ENCODE results near the gene BCAP31. TPM values are rescaled to one million over a fixed set of nuclear protein-coding genes. Genes with fewer than 3 reads are reported as not detected.
"Not testable (repeated sequence)": the region's sequence is repeated elsewhere in the genome, so short reads cannot be mapped to it uniquely, and the experiment has no call there.

BCAP31 gene
- total and polyA plus RNA-seq, 7 experiments from 2014 or later, result 80.2 to 329 (median 118) TPM

DNA sequence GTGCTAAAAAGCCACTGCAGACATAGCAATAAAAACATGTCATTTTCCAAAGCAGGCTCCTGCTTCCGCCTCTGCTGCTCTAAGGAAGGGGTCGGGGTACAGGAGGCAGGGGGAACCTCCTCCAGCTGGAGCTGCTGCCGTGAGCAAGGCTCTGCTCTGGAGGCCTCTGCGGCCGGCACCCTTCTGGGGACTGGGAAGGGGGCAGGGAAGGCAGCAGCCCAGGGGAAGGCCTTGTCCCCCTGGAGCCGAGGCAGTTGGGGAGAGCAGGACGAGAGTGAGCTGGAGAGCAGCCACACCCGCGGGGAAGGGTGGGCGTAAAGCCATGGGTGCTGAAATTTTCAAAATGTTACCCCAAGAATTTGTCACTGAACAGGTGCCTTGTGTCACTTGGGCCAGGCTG, 27.6 kb downstream of the BCAP31 start:
- H3K27me3 Mint-ChIP-seq; H3K27ac ChIP-seq (ENCODE audit: low read depth, low read length); H3K4me1 ChIP-seq (ENCODE audit: control insufficient read depth in 2 of 2, insufficient read depth in 2 of 2, low read length in 2 of 2); CTCF ChIA-PET; H3K4me3 ChIP-seq (ENCODE audit: low read length); H3K9me3 Mint-ChIP-seq; H3K27me3 ChIP-seq (ENCODE audit: control insufficient read depth in 2 of 2, insufficient read depth in 2 of 2, low read length in 2 of 2); H3K27ac Mint-ChIP-seq; H3K4me3 Mint-ChIP-seq; POLR2A ChIA-PET; ATAC-seq; DNase-seq; H3K4me1 Mint-ChIP-seq; intact Hi-C loops (cut with micrococcal nuclease); H3K9me3 ChIP-seq (ENCODE audit: control insufficient read depth in 2 of 3, low read length in 3 of 3); H3K36me3 Mint-ChIP-seq: not testable (repeated sequence)
- H3K36me3 ChIP-seq (ENCODE audit: control insufficient read depth in 2 of 3, insufficient read depth in 3 of 3, low read length in 3 of 3), result peaks cover 0 to 29% (median 0%) of the 10 kb centered on the region in 3 experiments

DNA sequence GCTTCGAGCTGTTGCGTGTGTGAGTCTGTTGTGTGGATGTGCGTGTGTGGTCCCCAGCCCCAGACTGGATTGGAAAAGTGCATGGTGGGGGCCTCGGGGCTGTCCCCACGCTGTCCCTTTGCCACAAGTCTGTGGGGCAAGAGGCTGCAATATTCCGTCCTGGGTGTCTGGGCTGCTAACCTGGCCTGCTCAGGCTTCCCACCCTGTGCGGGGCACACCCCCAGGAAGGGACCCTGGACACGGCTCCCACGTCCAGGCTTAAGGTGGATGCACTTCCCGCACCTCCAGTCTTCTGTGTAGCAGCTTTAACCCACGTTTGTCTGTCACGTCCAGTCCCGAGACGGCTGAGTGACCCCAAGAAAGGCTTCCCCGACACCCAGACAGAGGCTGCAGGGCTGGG, 28.1 kb downstream of the BCAP31 start:
- H3K27ac Mint-ChIP-seq, result peak overlapping the region in 1 of 9 donors; percentile 12
- Histone ChIP-seq H3K9me3 (ENCODE audit: control insufficient read depth in 2 of 3, low read length in 3 of 3) (no peaks in the 10 kb centered on the region), H3K4me3 (ENCODE audit: low read length) (no peak overlapping the region), H3K36me3 (ENCODE audit: control insufficient read depth in 2 of 3, insufficient read depth in 3 of 3, low read length in 3 of 3) (peaks cover 0 to 24% (median 0%) of the 10 kb centered on the region in 3 experiments), H3K4me1 (ENCODE audit: control insufficient read depth in 2 of 2, insufficient read depth in 2 of 2, low read length in 2 of 2) (no peaks in the 10 kb centered on the region), H3K27ac (ENCODE audit: low read depth, low read length) (no peak overlapping the region), H3K27me3 (ENCODE audit: control insufficient read depth in 2 of 2, insufficient read depth in 2 of 2, low read length in 2 of 2) (no peaks in the 10 kb centered on the region)
- no peak for ATAC-seq
- H3K9me3 Mint-ChIP-seq, result peaks cover 0 to 3% (median 0%) of the 10 kb centered on the region in 11 donors
- no peak overlapping the region for H3K4me3 Mint-ChIP-seq
- H3K4me1 Mint-ChIP-seq, result peaks cover 0 to 3% (median 0%) of the 10 kb centered on the region in 7 donors
- ChIA-PET POLR2A (no interaction called here), CTCF (no interaction called here)
- H3K36me3 Mint-ChIP-seq, result peaks cover 0 to 8% (median 0%) of the 10 kb centered on the region in 5 donors
- DNase-seq, result no peak
- H3K27me3 Mint-ChIP-seq, result no peaks in the 10 kb centered on the region
- intact Hi-C loops (cut with micrococcal nuclease), result no loop called here

DNA sequence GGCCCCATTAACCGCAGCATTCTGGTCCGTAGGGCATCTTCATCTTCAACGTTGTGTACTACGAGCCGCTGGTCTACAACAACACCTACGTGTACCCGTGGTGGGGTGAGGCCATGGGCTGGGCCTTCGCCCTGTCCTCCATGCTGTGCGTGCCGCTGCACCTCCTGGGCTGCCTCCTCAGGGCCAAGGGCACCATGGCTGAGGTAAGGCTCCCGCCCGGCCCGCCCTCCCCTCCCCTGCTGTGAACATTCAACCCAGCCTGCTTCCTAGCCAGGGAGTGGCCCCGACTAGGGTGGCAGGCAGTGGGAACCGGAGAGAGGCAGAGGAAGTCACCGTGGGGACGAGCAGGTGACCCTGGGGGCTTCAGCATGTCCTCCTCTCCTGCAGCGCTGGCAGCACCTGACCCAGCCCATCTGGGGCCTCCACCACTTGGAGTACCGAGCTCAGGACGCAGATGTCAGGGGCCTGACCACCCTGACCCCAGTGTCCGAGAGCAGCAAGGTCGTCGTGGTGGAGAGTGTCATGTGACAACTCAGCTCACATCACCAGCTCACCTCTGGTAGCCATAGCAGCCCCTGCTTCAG, 29.4 kb downstream of the BCAP31 start:
- peaks cover 0 to 14% (median 0%) of the 10 kb centered on the region in 3 experiments for H3K36me3 ChIP-seq (ENCODE audit: control insufficient read depth in 2 of 3, insufficient read depth in 3 of 3, low read length in 3 of 3)
- Mint-ChIP-seq H3K36me3 (peaks cover 0 to 8% (median 0%) of the 10 kb centered on the region in 5 donors), H3K27me3 (peaks cover 0 to 4% (median 0%) of the 10 kb centered on the region in 5 donors), H3K9me3 (peaks cover 0 to 3% (median 0%) of the 10 kb centered on the region in 11 donors), H3K27ac (no peak overlapping the region), H3K4me3 (no peak overlapping the region), H3K4me1 (peaks cover 0 to 3% (median 0%) of the 10 kb centered on the region in 7 donors)
- CTCF ChIA-PET, result no interaction called here
- ATAC-seq, result no peak
- no peak overlapping the region for H3K4me3 ChIP-seq (ENCODE audit: low read length)
- DNase-seq, result no peak
- POLR2A ChIA-PET, result no interaction called here
- intact Hi-C loops (cut with micrococcal nuclease), result no loop called here
- no peak overlapping the region for H3K27ac ChIP-seq (ENCODE audit: low read depth, low read length)
- no peaks in the 10 kb centered on the region for H3K9me3 ChIP-seq (ENCODE audit: control insufficient read depth in 2 of 3, low read length in 3 of 3)
- no peaks in the 10 kb centered on the region for H3K27me3 ChIP-seq (ENCODE audit: control insufficient read depth in 2 of 2, insufficient read depth in 2 of 2, low read length in 2 of 2)
- no peaks in the 10 kb centered on the region for H3K4me1 ChIP-seq (ENCODE audit: control insufficient read depth in 2 of 2, insufficient read depth in 2 of 2, low read length in 2 of 2)

DNA sequence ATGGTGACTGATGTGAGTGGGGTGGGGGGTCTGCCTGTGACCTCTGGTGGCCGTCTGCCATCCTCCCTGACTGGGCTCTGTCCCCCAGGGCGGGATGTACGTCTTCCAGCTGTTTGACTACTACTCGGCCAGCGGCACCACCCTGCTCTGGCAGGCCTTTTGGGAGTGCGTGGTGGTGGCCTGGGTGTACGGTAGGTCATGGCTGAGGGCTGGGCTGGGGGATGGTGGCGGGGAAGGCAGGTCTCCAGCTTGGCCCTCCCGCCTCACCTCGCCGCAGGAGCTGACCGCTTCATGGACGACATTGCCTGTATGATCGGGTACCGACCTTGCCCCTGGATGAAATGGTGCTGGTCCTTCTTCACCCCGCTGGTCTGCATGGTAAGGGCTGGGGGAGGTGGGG, 29.9 kb downstream of the BCAP31 start:
- CTCF ChIA-PET; H3K4me3 ChIP-seq (ENCODE audit: low read length); H3K4me3 Mint-ChIP-seq; H3K4me1 ChIP-seq (ENCODE audit: control insufficient read depth in 2 of 2, insufficient read depth in 2 of 2, low read length in 2 of 2); DNase-seq; ATAC-seq; H3K4me1 Mint-ChIP-seq; H3K36me3 Mint-ChIP-seq; H3K27me3 Mint-ChIP-seq; H3K27ac Mint-ChIP-seq; H3K27me3 ChIP-seq (ENCODE audit: control insufficient read depth in 2 of 2, insufficient read depth in 2 of 2, low read length in 2 of 2); POLR2A ChIA-PET; H3K27ac ChIP-seq (ENCODE audit: low read depth, low read length); intact Hi-C loops (cut with micrococcal nuclease); H3K9me3 ChIP-seq (ENCODE audit: control insufficient read depth in 2 of 3, low read length in 3 of 3); H3K9me3 Mint-ChIP-seq: not testable (repeated sequence)
- peaks cover 0 to 14% (median 0%) of the 10 kb centered on the region in 3 experiments for H3K36me3 ChIP-seq (ENCODE audit: control insufficient read depth in 2 of 3, insufficient read depth in 3 of 3, low read length in 3 of 3)

DNA sequence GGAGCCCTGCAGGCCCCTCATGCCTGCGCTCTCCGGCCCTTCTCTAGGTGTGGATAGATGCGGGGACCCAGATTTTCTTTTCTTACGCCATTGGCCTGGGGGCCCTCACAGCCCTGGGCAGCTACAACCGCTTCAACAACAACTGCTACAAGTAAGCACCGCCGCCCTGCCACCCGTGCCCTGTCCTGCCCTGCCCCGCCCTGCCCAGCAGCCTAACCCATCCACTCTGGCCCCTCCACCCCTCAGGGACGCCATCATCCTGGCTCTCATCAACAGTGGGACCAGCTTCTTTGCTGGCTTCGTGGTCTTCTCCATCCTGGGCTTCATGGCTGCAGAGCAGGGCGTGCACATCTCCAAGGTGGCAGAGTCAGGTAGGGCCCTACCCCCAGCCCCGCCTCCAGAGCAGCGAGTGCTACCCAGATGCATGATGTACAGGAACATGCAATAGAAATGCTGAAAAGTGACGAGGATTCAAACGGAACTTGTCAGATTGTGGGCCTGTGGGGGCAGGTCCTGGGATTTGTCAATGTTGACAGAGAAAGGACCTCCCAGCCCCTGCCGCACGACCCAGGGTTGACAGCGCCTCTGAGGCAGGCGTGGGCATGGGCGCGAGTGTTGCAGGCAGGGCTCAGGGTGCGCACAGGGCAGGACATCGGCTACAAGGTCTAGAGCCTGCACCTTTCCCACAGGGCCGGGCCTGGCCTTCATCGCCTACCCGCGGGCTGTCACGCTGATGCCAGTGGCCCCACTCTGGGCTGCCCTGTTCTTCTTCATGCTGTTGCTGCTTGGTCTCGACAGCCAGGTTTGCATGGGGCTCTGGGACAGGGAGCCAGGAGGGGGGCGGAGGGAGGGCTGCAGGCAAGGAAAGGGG, 30.7 kb downstream of the BCAP31 start:
- CTCF ChIA-PET, result no interaction called here
- no peaks in the 10 kb centered on the region for H3K27me3 ChIP-seq (ENCODE audit: control insufficient read depth in 2 of 2, insufficient read depth in 2 of 2, low read length in 2 of 2)
- H3K27ac ChIP-seq (ENCODE audit: low read depth, low read length), result no peak overlapping the region
- H3K27me3 Mint-ChIP-seq, result peaks cover 0 to 7% (median 0%) of the 10 kb centered on the region in 5 donors
- H3K9me3 Mint-ChIP-seq, result peaks cover 0 to 3% (median 0%) of the 10 kb centered on the region in 11 donors
- POLR2A ChIA-PET, result no interaction called here
- H3K4me3 Mint-ChIP-seq, result no peak overlapping the region
- peaks cover 0 to 3% (median 0%) of the 10 kb centered on the region in 7 donors for H3K4me1 Mint-ChIP-seq
- intact Hi-C loops (cut with micrococcal nuclease), result no loop called here
- H3K36me3 Mint-ChIP-seq, result peaks cover 0 to 8% (median 0%) of the 10 kb centered on the region in 5 donors
- no peak overlapping the region for H3K4me3 ChIP-seq (ENCODE audit: low read length)
- DNase-seq, result no peak
- H3K4me1 ChIP-seq (ENCODE audit: control insufficient read depth in 2 of 2, insufficient read depth in 2 of 2, low read length in 2 of 2), result no peaks in the 10 kb centered on the region
- no peaks in the 10 kb centered on the region for H3K9me3 ChIP-seq (ENCODE audit: control insufficient read depth in 2 of 3, low read length in 3 of 3)
- no peak overlapping the region for H3K27ac Mint-ChIP-seq
- ATAC-seq, result no peak
- peaks cover 0 to 9% (median 0%) of the 10 kb centered on the region in 3 experiments for H3K36me3 ChIP-seq (ENCODE audit: control insufficient read depth in 2 of 3, insufficient read depth in 3 of 3, low read length in 3 of 3)

DNA sequence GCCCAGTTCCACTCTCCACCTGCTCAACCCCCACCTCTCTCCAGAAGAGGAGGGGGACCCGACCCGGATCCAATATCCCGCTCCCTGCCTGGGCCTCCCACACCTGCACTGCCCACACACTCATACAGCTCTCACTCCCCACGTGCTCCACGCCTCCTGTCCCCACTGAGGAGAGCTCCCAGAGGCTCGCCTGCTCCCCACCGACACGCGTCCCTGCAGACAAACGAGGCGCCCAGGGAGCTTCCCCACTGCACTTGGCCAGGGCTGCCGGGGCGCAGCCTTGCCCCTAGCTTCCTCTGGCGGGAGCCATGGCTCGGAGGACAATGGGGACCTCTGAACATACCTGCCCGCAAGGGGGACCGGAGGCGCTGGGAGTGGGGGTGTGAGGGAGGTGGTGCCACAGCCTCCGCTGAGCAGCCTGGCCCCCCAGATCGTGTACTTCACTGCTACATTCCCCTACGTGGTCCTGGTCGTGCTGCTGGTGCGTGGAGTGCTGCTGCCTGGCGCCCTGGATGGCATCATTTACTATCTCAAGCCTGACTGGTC, 31.5 kb downstream of the BCAP31 start:
- ChIA-PET POLR2A (no interaction called here), CTCF (no interaction called here)
- Mint-ChIP-seq H3K36me3 (peaks cover 0 to 8% (median 0%) of the 10 kb centered on the region in 5 donors), H3K9me3 (peaks cover 0 to 3% (median 0%) of the 10 kb centered on the region in 11 donors), H3K27ac (no peak overlapping the region), H3K4me3 (no peak overlapping the region), H3K4me1 (peaks cover 0 to 3% (median 0%) of the 10 kb centered on the region in 7 donors), H3K27me3 (peaks cover 0 to 7% (median 0%) of the 10 kb centered on the region in 5 donors)
- H3K27ac ChIP-seq (ENCODE audit: low read depth, low read length), result no peak overlapping the region
- DNase-seq, result no peak
- peaks cover 0 to 7% (median 0%) of the 10 kb centered on the region in 3 experiments for H3K36me3 ChIP-seq (ENCODE audit: control insufficient read depth in 2 of 3, insufficient read depth in 3 of 3, low read length in 3 of 3)
- no peaks in the 10 kb centered on the region for H3K4me1 ChIP-seq (ENCODE audit: control insufficient read depth in 2 of 2, insufficient read depth in 2 of 2, low read length in 2 of 2)
- no peak for ATAC-seq
- H3K9me3 ChIP-seq (ENCODE audit: control insufficient read depth in 2 of 3, low read length in 3 of 3), result no peaks in the 10 kb centered on the region
- H3K4me3 ChIP-seq (ENCODE audit: low read length), result no peak overlapping the region
- H3K27me3 ChIP-seq (ENCODE audit: control insufficient read depth in 2 of 2, insufficient read depth in 2 of 2, low read length in 2 of 2), result no peaks in the 10 kb centered on the region
- intact Hi-C loops (cut with micrococcal nuclease), result no loop called here
